Measurements from ENCODE around the gene NPAS1.

- TF ChIP-seq CTCF (IDR thresholded peaks at IDR 0.05; ENCODE audit: low read depth, low read length) (no peak), EZH2phosphoT487 (IDR thresholded peaks at IDR 0.05; ENCODE audit: low read depth) (no peak)
These were observed 66.6 kb downstream of the NPAS1 start for GRCh38 chr19:47086280-47086679.

All from OCI-LY3 (cell line).